Measurements from ENCODE around the gene LY6G5C. TPM values are rescaled to one million over a fixed set of nuclear protein-coding genes. Genes with fewer than 3 reads are reported as not detected.

Gene LY6G5C
- total RNA-seq, 2 donors from 2014 or later, result 5.4 to 8.8 TPM

DNA sequence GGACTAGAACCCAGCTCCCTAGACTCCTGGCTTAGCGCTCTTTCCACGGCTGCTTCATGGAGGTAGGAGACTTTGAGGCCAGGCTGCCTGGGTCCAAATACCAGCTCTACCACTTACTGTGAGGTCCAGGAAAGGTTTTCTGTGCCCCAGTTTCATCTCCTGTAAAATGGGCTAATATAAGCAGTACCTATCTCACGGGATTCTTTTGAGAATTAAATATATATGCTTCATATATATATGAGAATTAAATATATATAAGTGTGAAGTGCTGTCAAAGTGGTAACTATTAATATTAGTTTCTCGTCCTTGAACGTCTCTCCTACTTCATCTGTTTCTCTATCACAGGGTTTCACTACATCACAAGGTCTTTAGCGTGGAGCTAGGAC lies 10.2 kb upstream of the LY6G5C start:
- no peaks in the 10 kb centered on the region for H3K27me3 Mint-ChIP-seq
- peaks cover 0 to 6% of the 10 kb centered on the region in 2 donors for H3K4me1 Mint-ChIP-seq (ENCODE audit: low read depth in 2 of 2)
- no peak overlapping the region for H3K4me3 Mint-ChIP-seq
- H3K36me3 Mint-ChIP-seq, result peaks cover 4% of the 10 kb centered on the region
- DNase-seq (ENCODE audit: low spot score) (no peak), ATAC-seq (no peak)
- no peak overlapping the region for H3K27ac Mint-ChIP-seq
- H3K9me3 Mint-ChIP-seq, result no peaks in the 10 kb centered on the region

DNA sequence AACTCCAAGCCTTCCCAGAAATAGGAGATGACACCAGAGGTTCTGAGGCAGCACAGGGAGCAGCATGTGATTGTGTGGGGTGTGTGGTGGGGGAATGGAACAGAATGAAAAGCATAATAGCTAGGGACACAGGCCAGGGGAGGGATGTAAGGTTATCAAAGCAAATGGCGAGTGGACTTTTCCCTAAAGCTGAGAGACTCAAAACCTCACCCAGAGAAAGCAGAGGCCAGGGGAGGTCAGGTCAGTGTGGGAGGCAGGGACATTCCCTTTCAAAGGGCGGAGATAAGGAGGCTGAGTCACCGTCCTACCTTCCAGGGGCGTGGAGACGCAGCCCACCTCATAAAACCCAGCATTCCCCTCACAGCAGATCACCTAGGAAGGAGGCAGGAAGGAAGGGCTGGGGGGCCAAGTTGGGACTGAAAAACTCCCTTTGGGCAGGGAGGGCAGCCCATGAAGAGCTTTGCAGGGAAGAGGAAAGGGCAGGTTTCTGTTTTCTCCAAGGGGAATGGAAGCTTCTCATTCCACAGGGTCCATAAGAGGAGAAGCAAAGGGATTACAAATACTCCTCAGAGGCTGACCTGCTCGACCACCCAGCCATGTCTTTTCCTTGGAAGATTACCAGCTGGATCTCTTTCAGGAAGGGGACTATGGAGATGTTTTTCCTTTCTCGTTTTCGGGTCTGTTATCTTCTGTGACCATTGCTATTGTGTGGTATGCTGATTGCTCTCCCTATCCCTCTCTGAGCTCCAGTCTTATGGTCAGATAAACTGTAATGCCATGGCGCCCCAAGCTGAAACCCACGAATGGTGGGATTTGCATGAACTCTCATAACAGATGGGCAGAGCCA lies 9.6 kb upstream of the LY6G5C start:
- peaks cover 0 to 6% of the 10 kb centered on the region in 2 donors for H3K4me1 Mint-ChIP-seq (ENCODE audit: low read depth in 2 of 2)
- H3K27ac Mint-ChIP-seq, result peak overlapping the region in 1 of 2 donors; percentile 57
- H3K27me3 Mint-ChIP-seq, result no peaks in the 10 kb centered on the region
- ATAC-seq (no peak), DNase-seq (ENCODE audit: low spot score) (no peak)
- peaks cover 5% of the 10 kb centered on the region for H3K36me3 Mint-ChIP-seq
- no peaks in the 10 kb centered on the region for H3K9me3 Mint-ChIP-seq
- no peak overlapping the region for H3K4me3 Mint-ChIP-seq

DNA sequence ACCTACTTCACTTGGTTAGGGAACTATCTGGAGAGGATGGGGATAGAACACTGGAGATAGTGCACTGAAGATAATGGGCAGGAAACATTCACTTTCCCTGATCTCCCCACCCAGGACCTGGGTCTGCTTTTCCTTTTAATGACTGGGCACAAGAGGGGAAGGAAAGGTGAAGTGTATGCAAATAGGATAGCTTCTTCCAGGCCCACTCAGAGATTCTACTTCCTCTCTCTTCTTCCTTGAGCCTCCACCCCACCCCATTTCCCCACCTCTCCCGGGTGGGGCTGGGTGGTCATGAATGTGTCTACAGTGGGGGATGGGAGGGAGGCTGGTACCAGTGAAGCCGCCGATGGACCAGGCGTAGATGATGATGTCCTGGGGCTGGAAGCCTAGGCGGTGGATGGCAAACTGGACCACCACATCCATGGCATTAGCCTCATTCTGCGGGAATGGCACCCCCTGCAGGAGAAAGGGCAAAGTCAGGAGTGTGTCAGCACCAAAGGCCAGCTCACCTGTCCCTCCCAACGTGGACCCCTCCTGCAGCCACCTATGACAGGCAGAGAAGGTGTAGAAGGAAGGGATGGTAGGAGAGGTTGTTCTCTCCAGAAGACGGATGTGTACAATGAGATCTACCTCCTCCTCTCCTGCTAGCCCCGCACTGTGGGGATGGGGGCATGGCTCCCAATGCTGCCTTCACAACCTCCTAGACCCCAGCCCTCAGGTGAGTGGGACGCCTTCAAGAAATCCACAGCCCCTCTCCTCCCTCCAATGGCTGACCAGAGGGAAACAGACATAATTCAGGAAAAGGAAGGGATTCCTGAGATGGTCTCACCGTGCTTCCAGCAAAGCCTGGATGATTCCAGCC lies 8.6 kb upstream of the LY6G5C start:
- Mint-ChIP-seq H3K9me3 (no peaks in the 10 kb centered on the region), H3K27ac (peak overlapping the region in 1 of 2 donors; percentile 57), H3K36me3 (peaks cover 5% of the 10 kb centered on the region), H3K27me3 (no peaks in the 10 kb centered on the region), H3K4me3 (no peak overlapping the region), H3K4me1 (ENCODE audit: low read depth in 2 of 2) (peaks cover 0 to 6% of the 10 kb centered on the region in 2 donors)
- peak; percentile 58 for DNase-seq (ENCODE audit: low spot score)
- ATAC-seq, result peak in 1 of 2 donors; percentile 6

DNA sequence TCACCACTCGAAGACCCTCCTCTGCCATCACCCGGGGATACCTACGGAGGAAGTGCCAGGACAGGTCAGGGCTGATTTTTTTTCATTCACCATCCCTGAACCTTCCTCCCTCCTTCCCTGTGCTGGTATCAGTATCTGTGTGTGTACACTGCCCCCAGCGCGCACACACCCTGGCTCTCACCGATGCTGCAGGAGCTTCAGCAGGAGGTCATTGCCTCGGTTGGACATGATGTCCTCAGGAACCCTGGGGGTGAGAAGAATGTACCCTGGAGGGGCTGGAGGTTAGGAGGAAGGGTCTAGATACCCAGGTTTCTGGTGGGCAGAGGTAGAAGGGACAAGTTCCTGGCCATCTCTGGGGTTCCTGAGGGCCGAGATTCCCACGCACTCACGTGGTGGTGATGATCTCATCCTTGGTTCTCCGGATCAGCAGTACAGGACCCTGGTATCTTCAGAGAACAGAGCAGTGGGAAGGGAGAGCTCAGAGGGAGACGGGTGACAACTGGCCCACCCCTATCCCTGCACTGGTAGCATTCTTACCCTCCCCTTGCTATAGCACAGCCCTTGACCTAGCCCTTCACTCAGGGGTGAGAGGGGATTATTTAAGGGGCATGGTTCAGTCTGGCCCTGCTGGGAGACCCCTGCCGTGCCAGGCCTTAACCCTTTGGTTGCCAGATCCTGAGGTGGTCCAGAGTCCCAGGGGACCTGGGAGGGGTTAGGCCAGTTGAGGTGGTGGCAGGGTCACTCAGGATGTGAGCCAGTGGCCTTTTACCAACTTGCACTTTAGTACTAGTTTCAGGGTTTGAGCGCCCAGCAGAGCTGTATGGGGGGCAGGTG lies 7.2 kb upstream of the LY6G5C start:
- ATAC-seq (no peak), DNase-seq (ENCODE audit: low spot score) (peak; percentile 37)
- Mint-ChIP-seq H3K4me1 (ENCODE audit: low read depth in 2 of 2) (peaks cover 0 to 8% of the 10 kb centered on the region in 2 donors), H3K27ac (no peak overlapping the region), H3K9me3 (no peaks in the 10 kb centered on the region), H3K4me3 (no peak overlapping the region), H3K36me3 (peaks cover 5% of the 10 kb centered on the region), H3K27me3 (no peaks in the 10 kb centered on the region)

DNA sequence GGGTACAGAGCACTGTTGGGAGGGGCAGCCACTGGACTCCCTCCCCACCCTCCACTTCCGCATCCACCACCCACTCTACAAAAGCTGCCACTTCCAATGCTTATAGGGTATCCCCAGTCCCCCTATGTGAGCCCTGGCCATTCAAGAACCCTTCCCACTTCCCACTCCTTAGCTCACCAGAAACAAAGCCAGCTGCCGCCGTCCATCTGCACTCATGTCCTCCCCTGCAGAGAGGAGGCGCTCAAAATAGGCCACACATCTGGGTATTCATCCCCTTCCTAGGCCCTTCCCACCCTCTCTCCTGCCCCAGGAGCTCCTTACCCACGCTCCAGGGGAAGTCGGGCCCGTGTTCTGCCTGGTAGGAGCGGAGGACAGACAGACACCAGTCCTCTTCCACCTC lies 6.5 kb upstream of the LY6G5C start:
- DNase-seq (ENCODE audit: low spot score) (no peak), ATAC-seq (no peak)
- Mint-ChIP-seq H3K27me3 (no peaks in the 10 kb centered on the region), H3K4me3 (no peak overlapping the region), H3K27ac (no peak overlapping the region), H3K9me3 (no peaks in the 10 kb centered on the region), H3K36me3 (peaks cover 5% of the 10 kb centered on the region), H3K4me1 (ENCODE audit: low read depth in 2 of 2) (peaks cover 0 to 9% of the 10 kb centered on the region in 2 donors)

DNA sequence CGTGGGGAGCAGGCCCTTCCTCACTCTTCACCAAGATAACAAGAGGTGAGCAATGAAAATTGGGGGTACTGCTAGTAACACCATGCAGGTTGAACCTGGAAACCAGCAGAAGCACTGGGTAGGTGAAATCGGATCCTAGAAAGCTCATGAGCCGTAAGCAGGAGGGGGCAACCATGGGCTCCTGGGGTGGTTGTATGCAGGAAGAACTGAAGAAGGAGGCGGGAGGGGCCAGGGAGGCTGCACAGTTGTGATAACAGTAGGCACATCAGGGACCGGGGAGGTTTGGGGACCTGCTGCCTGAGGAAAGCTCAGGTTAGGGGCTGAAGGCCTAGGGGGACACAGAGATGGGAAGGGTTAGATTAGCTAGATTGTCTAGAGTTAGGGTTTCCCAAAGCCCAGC lies 5.6 kb upstream of the LY6G5C start:
- H3K27me3 Mint-ChIP-seq, result no peaks in the 10 kb centered on the region
- no peak overlapping the region for H3K4me3 Mint-ChIP-seq
- no peaks in the 10 kb centered on the region for H3K9me3 Mint-ChIP-seq
- peaks cover 3 to 11% of the 10 kb centered on the region in 2 donors for H3K4me1 Mint-ChIP-seq (ENCODE audit: low read depth in 2 of 2)
- DNase-seq (ENCODE audit: low spot score), result no peak
- H3K27ac Mint-ChIP-seq, result peak overlapping the region in 1 of 2 donors; percentile 33
- ATAC-seq, result no peak
- H3K36me3 Mint-ChIP-seq, result peaks cover 5% of the 10 kb centered on the region

DNA sequence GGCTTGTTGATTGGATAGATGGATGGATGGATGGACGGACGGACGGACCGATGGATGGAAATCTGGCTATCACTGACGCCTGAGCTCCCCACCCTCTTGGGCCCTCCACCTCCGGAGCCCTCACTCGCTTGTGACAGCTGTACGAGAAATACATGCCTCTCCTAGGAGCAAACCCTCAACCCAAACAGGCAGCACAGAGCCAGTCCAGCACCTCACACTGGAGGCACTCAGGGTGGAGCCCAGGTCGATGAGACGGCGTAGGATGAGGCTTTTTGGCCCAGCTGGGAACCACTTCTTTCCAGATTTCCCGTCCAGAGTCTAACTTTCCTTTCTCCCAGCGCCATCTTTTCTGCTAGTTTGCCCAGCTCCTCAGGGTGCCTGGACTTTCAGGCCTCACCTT lies 2.7 kb upstream of the LY6G5C start:
- Mint-ChIP-seq H3K27ac (no peak overlapping the region), H3K27me3 (no peaks in the 10 kb centered on the region), H3K36me3 (peaks cover 5% of the 10 kb centered on the region), H3K4me3 (no peak overlapping the region), H3K4me1 (ENCODE audit: low read depth in 2 of 2) (peaks cover 19 to 22% of the 10 kb centered on the region in 2 donors), H3K9me3 (no peaks in the 10 kb centered on the region)
- ATAC-seq (no peak), DNase-seq (ENCODE audit: low spot score) (no peak)

DNA sequence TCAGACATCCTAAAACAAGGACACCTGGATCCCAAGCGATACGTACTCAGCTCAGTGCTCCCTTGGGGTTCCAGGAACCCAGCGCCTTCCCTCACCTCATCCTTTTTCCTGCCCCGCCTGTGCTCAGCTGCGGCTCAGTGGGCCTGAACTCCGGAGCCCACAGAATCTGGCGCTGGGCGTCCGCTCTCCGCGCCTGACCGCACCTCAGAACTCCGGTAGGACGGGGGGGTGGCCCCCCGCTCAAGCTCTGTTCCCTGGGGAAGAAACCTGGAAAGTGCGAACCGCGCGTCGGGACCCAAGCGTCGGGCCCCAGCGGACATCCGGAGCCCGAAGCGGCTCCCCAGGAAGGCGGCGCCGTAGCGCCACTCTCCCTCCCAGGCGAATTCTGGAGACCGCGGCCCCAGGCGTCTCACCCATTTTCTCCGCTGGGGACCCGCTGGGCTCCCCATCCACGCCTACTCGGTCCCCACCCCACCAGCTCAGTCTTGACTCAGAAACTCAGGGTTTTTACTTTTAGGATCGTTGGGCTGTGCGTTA lies 336 bp upstream of the LY6G5C start:
- no peak for DNase-seq (ENCODE audit: low spot score)
- peaks cover 26 to 29% of the 10 kb centered on the region in 2 donors for H3K4me1 Mint-ChIP-seq (ENCODE audit: low read depth in 2 of 2)
- H3K36me3 Mint-ChIP-seq, result peaks cover 2% of the 10 kb centered on the region
- H3K27me3 Mint-ChIP-seq, result no peaks in the 10 kb centered on the region
- H3K27ac Mint-ChIP-seq, result peak overlapping the region; percentile 44 to 89
- H3K9me3 Mint-ChIP-seq, result no peaks in the 10 kb centered on the region
- ATAC-seq, result peak; percentile 70 to 75
- H3K4me3 Mint-ChIP-seq, result peak overlapping the region; percentile 85

DNA sequence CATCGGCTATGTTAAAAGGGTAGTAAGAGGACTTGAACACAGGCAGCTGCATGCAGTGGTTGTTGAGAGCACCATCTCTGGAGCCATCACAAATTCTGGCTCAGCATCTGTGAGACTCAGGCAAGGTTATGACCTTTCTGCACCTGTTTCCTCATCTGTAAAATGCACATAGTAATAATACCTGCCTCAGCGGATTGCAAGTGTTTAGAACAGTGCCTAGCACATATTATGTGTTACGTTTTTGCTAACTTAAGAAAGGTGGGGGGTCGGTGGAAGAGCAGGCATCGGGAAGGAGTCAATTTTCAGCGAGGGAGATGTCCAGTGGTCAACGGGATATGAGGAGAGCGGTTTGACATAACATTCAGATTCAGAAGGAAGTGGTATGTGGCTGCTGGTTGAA lies 2.9 kb downstream of the LY6G5C start:
- no peak for ATAC-seq
- no peaks in the 10 kb centered on the region for H3K27me3 Mint-ChIP-seq
- H3K4me3 Mint-ChIP-seq, result no peak overlapping the region
- no peaks in the 10 kb centered on the region for H3K36me3 Mint-ChIP-seq
- H3K9me3 Mint-ChIP-seq, result no peaks in the 10 kb centered on the region
- H3K27ac Mint-ChIP-seq, result no peak overlapping the region
- peaks cover 25 to 26% of the 10 kb centered on the region in 2 donors for H3K4me1 Mint-ChIP-seq (ENCODE audit: low read depth in 2 of 2)
- no peak for DNase-seq (ENCODE audit: low spot score)

DNA sequence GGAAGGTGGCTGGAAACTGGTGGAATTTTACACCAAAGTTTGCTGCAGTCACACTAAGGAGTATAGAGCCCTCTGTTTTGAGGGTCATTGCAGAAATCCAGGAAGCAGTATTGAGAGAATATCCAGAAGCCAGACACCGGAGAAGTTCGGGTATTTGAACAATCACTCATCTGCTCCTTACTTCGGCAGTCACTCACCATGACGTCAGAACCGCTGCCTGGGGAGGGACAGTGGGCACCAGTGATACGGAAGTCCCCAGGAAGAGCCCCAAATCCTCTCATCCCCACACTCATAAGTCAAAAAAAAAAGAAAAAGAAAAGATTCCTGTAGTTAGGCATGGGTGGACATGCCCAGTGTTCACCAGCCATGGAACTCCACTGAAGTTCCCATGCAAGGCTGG lies 4.0 kb downstream of the LY6G5C start:
- ATAC-seq (no peak), DNase-seq (ENCODE audit: low spot score) (no peak)
- no peaks in the 10 kb centered on the region for H3K9me3 Mint-ChIP-seq
- H3K4me1 Mint-ChIP-seq (ENCODE audit: low read depth in 2 of 2), result peaks cover 25 to 26% of the 10 kb centered on the region in 2 donors
- H3K36me3 Mint-ChIP-seq, result peaks cover 5% of the 10 kb centered on the region
- H3K27me3 Mint-ChIP-seq, result no peaks in the 10 kb centered on the region
- H3K27ac Mint-ChIP-seq, result no peak overlapping the region
- H3K4me3 Mint-ChIP-seq, result no peak overlapping the region

DNA sequence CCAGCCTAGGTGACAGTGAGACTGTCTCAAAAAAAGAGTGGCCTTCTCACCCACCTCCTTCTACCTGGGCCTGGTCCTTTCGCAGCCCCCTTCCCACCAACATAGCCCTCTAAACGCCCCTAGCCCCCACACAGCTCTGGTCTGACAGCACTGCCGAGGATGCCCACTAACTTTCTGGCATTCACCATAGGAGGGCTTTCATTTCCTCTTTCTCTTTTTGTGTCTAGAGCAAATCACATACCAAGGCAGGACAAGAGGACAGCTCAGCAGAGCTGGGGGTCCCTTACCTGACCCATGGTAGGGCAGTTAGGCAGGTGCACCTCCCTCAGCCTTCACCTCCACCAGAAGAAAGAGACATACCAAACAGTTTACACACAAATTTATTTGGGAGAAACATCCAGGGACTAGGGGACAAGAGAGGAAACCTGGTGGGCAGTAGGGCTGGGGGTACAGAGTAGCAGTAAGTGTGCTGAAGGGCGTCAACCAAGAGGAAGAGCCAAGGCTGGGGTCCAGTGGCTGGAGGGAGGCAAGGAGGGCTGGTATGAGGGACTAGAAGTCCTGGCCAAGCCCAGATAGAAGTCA lies 4.5 kb downstream of the LY6G5C start:
- Mint-ChIP-seq H3K36me3 (peaks cover 5% of the 10 kb centered on the region), H3K4me1 (ENCODE audit: low read depth in 2 of 2) (peaks cover 23% of the 10 kb centered on the region in 2 donors), H3K9me3 (no peaks in the 10 kb centered on the region), H3K4me3 (no peak overlapping the region), H3K27me3 (no peaks in the 10 kb centered on the region), H3K27ac (no peak overlapping the region)
- DNase-seq (ENCODE audit: low spot score), result no peak
- no peak for ATAC-seq

DNA sequence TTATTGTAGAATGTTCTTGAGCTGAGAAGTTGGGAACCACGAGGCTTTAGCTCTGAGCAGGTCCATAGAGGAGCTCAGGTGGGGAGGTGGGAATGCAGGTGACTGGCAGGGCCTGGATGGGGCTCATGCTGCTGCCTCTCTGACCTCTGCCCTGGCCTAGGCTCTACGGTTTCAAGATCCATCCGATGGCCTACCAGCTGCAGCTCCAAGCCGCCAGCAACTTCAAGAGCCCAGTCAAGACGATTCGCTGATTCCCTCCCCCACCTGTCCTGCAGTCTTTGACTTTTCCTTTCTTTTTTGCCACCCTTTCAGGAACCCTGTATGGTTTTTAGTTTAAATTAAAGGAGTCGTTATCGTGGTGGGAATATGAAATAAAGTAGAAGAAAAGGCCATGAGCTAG lies 11.2 kb downstream of the LY6G5C start, which contains the start of gene LY6G5B:
LY6G5B (plus strand) TSS at position 301 of the 400 bp plus-strand sequence. CDS start 975 bp downstream, outside the sequence.
- Mint-ChIP-seq H3K9me3 (no peaks in the 10 kb centered on the region), H3K27me3 (no peaks in the 10 kb centered on the region), H3K4me1 (ENCODE audit: low read depth in 2 of 2) (peaks cover 22 to 26% of the 10 kb centered on the region in 2 donors), H3K27ac (peak within 1 kb of the TSS in 1 of 2 donors; percentile 21), H3K36me3 (peaks cover 21% of the 10 kb centered on the region), H3K4me3 (no peak within 1 kb of the TSS)
- DNase-seq (ENCODE audit: low spot score) (no peak), ATAC-seq (no peak)
